Gastrocnemius medialis (tissue), 4 donors: Measurements from ENCODE around the gene ALDH1A3. TPM values are rescaled to one million over a fixed set of nuclear protein-coding genes. Genes with fewer than 3 reads are reported as not detected.

ENCODE experiments used
- ATAC-seq, 2 donors: fragments of 150-250 bp; one replicate each; pipeline ENCODE4 v1.9.1; 2016
- DNase-seq, 2 donors: peaks; one replicate each; pipeline ENCODE4 v3.0.0-alpha.2; 2019
- H3K27ac ChIP-seq, 4 donors: fragments of 200-600 bp; sonication (generic); 1 replicate in 1 of 4; 2 replicates in 3 of 4; pipeline ENCODE4 v1.5.1; 2016 to 2018; ENCODE audit warnings: mild to moderate bottlenecking in 2 of 4, moderate library complexity in 1 of 4
- H3K27me3 ChIP-seq, 3 donors: fragments of 200-600 bp; sonication (generic) in 2 of 3; 1 replicate in 1 of 3; 2 replicates in 2 of 3; pipeline versions ENCODE4 v1.5.1 to v1.6.0; 2016 to 2019; ENCODE audit warnings: mild to moderate bottlenecking in 1 of 3, moderate library complexity in 1 of 3
- H3K36me3 ChIP-seq, 2 donors: fragments of 200-600 bp; sonication (generic) in 1 of 2; one replicate each; pipeline ENCODE4 v1.5.1; 2017 to 2018
- H3K4me1 ChIP-seq, 2 donors: fragments of 200-600 bp; sonication (generic) in 1 of 2; one replicate each; pipeline ENCODE4 v1.5.1; 2016 to 2017; ENCODE audit warnings: mild to moderate bottlenecking in 2 of 2
- H3K4me3 ChIP-seq, 4 donors: fragments of 200-600 bp; sonication (generic) in 3 of 4; 1 replicate in 1 of 4; 2 replicates in 3 of 4; pipeline ENCODE4 v1.5.1; 2016 to 2019; ENCODE audit warnings: mild to moderate bottlenecking in 2 of 4
- H3K9me3 ChIP-seq, 3 donors: fragments of 200-600 bp; sonication (generic) in 2 of 3; 1 replicate in 1 of 3; 2 replicates in 2 of 3; pipeline ENCODE4 v1.5.1; 2016 to 2019
- CTCF ChIP-seq, 5 experiments: fragments of 450-650 bp in 3 of 5; fragments of 200-600 bp in 2 of 5; sonication (generic) in 2 of 5; IDR thresholded peaks in 4 of 5; conservative IDR thresholded peaks in 1 of 5; 1 replicate in 4 of 5; 2 replicates in 1 of 5; pipeline ENCODE4 v1.5.1; 2016 to 2019; ENCODE audit warnings: antibody characterized with exemption in 5 of 5, mild to moderate bottlenecking in 3 of 5, moderate library complexity in 3 of 5
- POLR2A ChIP-seq, 2 donors: fragments of 450-650 bp; IDR thresholded peaks; one replicate each; pipeline ENCODE4 v1.6.1; 2017; ENCODE audit warnings: antibody characterized with exemption in 2 of 2, mild to moderate bottlenecking in 2 of 2, moderate library complexity in 2 of 2
- in situ Hi-C, 4 donors: fragments of 200-750 bp; cut with MboI; loops; one replicate each; pipeline versions ENCODE4 v1.15.0 to v1.8.0; 2017; ENCODE audit warnings: low sequenced_read_pairs in 4 of 4
- intact Hi-C: fragments of 100-400 bp; cut with DNase I; formaldehyde crosslinking; loops from one replicate; pipeline ENCODE4 v1.15.1; 2023; ENCODE audit warnings: low total_unique reads
- total RNA-seq, 4 donors: library from RNA; depleted of rRNA; stranded (reverse); fragments of >200 nt; gene quantifications; one replicate each; pipeline versions ENCODE4 v1.1.0 to v1.2.3, GENCODE V29; 2016

ALDH1A3 gene
- total RNA-seq, 4 donors from 2014 or later: 5.8 to 33.9 (median 15.1) TPM

GRCh38 chr15:100867433-100867832 lies 12.2 kb upstream of the ALDH1A3 start:
- intact Hi-C loops: loop anchor here (10.0 kb wide), 1 partner anchor 137 kb away; no protein-coding TSS in a partner anchor
- Histone ChIP-seq H3K9me3 (no peaks in the 10 kb centered on the region), H3K4me3 (no peak overlapping the region), H3K27me3 (no peaks in the 10 kb centered on the region), H3K36me3 (no peaks in the 10 kb centered on the region), H3K4me1 (no peaks in the 10 kb centered on the region), H3K27ac (no peak overlapping the region)
- in situ Hi-C loops: loop anchor here in 1 of 4 donors (10.0 kb wide), 1 partner anchor 223 kb away; no protein-coding TSS in a partner anchor
- TF ChIP-seq CTCF (IDR thresholded peaks at IDR 0.05 in 4 of 5, conservative IDR thresholded peaks at IDR 0.05 in 1 of 5): no peak
- no peak for TF ChIP-seq POLR2A (IDR thresholded peaks at IDR 0.05)
- ATAC-seq: no peak
- no peak for DNase-seq

DNA sequence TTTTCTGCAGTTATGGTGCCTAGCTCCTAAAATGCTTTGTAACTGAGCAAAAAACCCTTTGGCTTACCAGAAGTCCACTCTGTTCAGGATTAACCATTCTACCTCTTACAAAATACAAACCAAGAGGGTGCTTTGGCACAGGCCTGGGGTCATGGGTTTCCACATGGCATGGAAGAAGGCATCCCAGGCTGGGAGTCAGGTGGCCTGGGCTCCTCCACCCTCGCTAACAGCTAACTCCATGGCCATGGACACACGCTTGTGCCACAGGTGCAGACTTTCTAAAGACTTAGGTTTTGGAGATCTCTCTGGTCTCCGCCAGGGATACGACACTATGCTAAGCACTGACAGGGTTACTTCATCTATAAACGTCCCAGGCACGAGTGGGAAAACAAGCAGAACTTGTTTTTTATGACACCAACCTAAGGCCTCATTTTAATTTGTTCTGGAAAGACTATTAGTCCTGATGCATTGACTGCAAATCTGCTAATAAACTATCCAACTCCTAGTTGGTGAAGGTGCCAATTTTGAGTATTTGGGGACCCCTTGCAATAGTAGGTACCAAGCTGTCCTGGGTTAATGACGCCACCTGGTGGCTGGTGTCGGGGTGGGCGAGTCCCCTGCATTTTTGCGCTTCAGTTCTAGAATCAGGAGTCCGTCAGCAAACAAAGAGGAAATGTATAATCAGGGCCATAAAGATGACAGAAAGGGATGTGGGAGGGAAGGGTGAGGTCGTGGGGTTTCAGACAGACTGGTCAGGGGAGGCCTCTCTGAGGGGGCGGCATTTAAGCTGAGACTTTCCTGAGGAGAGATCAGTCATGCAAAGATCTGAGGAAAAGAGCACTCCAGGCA lies 10.3 kb upstream of the ALDH1A3 start:
- Histone ChIP-seq H3K36me3 (no peaks in the 10 kb centered on the region), H3K4me3 (no peak overlapping the region), H3K27me3 (no peaks in the 10 kb centered on the region), H3K27ac (no peak overlapping the region), H3K9me3 (no peaks in the 10 kb centered on the region), H3K4me1 (no peaks in the 10 kb centered on the region)
- in situ Hi-C loops: loop anchor here in 1 of 4 donors (10.0 kb wide), 1 partner anchor 225 kb away; no protein-coding TSS in a partner anchor
- no peak for TF ChIP-seq POLR2A (IDR thresholded peaks at IDR 0.05)
- peak in 3 of 5 experiments; percentile 7 to 35 (median 27) for TF ChIP-seq CTCF (IDR thresholded peaks at IDR 0.05 in 4 of 5, conservative IDR thresholded peaks at IDR 0.05 in 1 of 5)
- ATAC-seq: no peak
- no peak for DNase-seq
- intact Hi-C loops: loop anchor here (10.0 kb wide), 1 partner anchor 135 kb away; no protein-coding TSS in a partner anchor

- no peak overlapping the region for H3K27ac ChIP-seq
Measured at GRCh38 chr15:100873029-100873677, 6.5 kb upstream of the ALDH1A3 start.

GRCh38 chr15:100875495-100875894 lies 4.1 kb upstream of the ALDH1A3 start:
- TF ChIP-seq CTCF (IDR thresholded peaks at IDR 0.05 in 4 of 5, conservative IDR thresholded peaks at IDR 0.05 in 1 of 5): no peak
- TF ChIP-seq POLR2A (IDR thresholded peaks at IDR 0.05): no peak
- ATAC-seq (no peak), DNase-seq (no peak)
- Histone ChIP-seq H3K4me3 (no peak overlapping the region), H3K27me3 (peaks cover 0 to 16% (median 6%) of the 10 kb centered on the region in 3 donors), H3K36me3 (no peaks in the 10 kb centered on the region), H3K27ac (no peak overlapping the region), H3K4me1 (no peaks in the 10 kb centered on the region), H3K9me3 (no peaks in the 10 kb centered on the region)
- intact Hi-C loops (no loop called here), in situ Hi-C loops (loop anchor here in 1 of 4 donors (10.0 kb wide), 1 partner anchor 251 kb away; no protein-coding TSS in a partner anchor)

More at GRCh38 chr15:100873029-100873677, 6.5 kb upstream of the ALDH1A3 start:
- H3K4me1 ChIP-seq: no peaks in the 10 kb centered on the region
- in situ Hi-C loops (loop anchor here in 2 of 4 donors (5.0 to 10.0 kb wide), 2 partner anchors 246 to 248 kb away; no protein-coding TSS in a partner anchor), intact Hi-C loops (loop anchor here (1.0 to 5.0 kb wide), 2 partner anchors 246 to 521 kb away; no protein-coding TSS in a partner anchor)
- TF ChIP-seq CTCF (IDR thresholded peaks at IDR 0.05 in 4 of 5, conservative IDR thresholded peaks at IDR 0.05 in 1 of 5) (peak; percentile 83 to 95 (median 89)), POLR2A (IDR thresholded peaks at IDR 0.05) (no peak)
- H3K27me3 ChIP-seq: peaks cover 0 to 5% (median 0%) of the 10 kb centered on the region in 3 donors
- ATAC-seq: peak; percentile 77 to 96
- H3K4me3 ChIP-seq: no peak overlapping the region
- H3K9me3 ChIP-seq: no peaks in the 10 kb centered on the region
- DNase-seq: peak in 1 of 2 donors; percentile 60
- H3K36me3 ChIP-seq: no peaks in the 10 kb centered on the region
